Duodenal mucosa (tissue), 2 donors: Measurements from ENCODE around the gene SMIM32.

Experiments used
- H3K27ac ChIP-seq: one replicate; pipeline ENCODE4 v1.7.0; 2013; ENCODE audit warnings: low read depth, low read length
- H3K27me3 ChIP-seq, 2 donors: one replicate each; pipeline ENCODE4 v1.7.0; 2013; ENCODE audit warnings: low read length in 2 of 2, control low read depth in 1 of 2; ENCODE audit not compliant: insufficient read depth in 2 of 2, control insufficient read depth in 1 of 2
- H3K36me3 ChIP-seq, 2 donors: one replicate each; pipeline ENCODE4 v1.7.0; 2013; ENCODE audit warnings: low read length in 2 of 2, control low read depth in 1 of 2; ENCODE audit not compliant: insufficient read depth in 2 of 2, control insufficient read depth in 1 of 2
- H3K4me1 ChIP-seq, 2 donors: one replicate each; pipeline ENCODE4 v1.7.0; 2013; ENCODE audit warnings: low read length in 2 of 2, control low read depth in 1 of 2; ENCODE audit not compliant: insufficient read depth in 2 of 2, control insufficient read depth in 1 of 2
- H3K4me3 ChIP-seq, 2 donors: one replicate each; pipeline ENCODE4 v1.7.0; 2013; ENCODE audit warnings: low read length in 2 of 2, low read depth in 1 of 2
- H3K9ac ChIP-seq, 2 donors: one replicate each; pipeline ENCODE4 v1.7.0; 2013; ENCODE audit warnings: low read length in 2 of 2, low read depth in 1 of 2
- H3K9me3 ChIP-seq, 2 donors: one replicate each; pipeline ENCODE4 v1.7.0; 2013; ENCODE audit warnings: low read length in 2 of 2, control low read depth in 1 of 2; ENCODE audit not compliant: control insufficient read depth in 1 of 2

The SMIM32 gene

DNA sequence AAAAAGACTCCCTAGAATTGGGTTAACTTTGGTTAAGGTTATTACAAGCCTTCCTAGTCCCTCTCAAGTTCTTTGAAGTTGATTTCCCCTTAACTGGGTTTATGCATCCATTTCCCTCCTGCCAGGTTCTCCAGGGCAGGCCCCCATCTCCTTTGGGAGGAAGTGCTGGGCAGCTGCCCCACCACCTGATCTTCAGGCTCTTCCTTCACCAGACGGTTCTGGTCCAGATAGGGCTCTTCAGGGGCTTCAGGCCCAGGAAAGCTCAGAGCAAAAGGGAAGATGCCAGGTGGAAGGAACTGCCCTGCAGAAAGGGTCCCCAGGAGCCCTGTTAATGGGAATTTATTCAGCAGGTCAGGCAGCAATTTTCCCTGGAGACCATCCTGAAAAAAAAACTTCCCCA lies 2.1 kb downstream of the SMIM32 start:
- H3K36me3 ChIP-seq, result peaks cover 0 to 5% of the 10 kb centered on the region in 2 donors
- H3K4me1 ChIP-seq, result peaks cover 63 to 66% of the 10 kb centered on the region in 2 donors
- no peaks in the 10 kb centered on the region for H3K9me3 ChIP-seq
- peak overlapping the region; percentile 51 for H3K27ac ChIP-seq
- no peaks in the 10 kb centered on the region for H3K27me3 ChIP-seq
- peak overlapping the region; percentile 77 to 85 for H3K9ac ChIP-seq
- peak overlapping the region; percentile 76 to 81 for H3K4me3 ChIP-seq

DNA sequence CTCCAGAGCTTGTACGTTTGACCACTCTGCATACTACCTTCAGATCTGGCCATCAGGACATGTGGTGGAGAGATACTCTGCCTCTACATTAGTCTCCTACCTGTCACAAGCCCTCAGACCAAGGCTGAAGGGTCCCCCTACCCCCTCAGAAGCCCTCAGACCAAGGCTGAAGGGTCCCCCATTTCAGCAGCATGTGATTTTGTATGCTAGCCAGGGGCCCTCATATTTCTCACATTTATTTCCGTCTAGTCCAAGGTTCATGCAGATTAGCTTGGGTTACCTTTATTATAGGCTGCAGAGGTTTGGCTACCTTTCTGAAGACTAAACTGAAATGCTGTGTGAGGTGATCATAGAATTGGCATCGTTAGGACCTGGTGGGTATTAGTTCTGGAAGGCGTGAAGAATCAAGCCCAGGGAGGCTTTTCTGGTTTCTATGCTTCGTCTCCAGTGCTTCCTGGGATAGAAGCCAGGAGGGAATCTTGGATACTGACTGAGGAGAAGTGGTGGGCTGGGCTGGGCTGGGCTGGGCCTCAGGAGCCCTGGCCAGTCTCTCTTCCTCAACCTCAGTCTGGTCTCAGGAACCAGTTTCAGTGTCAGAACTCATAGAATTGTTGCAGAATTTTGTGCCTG lies 2.8 kb downstream of the SMIM32 start:
- Histone ChIP-seq H3K27ac (no peak overlapping the region), H3K9ac (peak overlapping the region; percentile 77 to 85), H3K4me1 (peaks cover 64 to 66% of the 10 kb centered on the region in 2 donors), H3K27me3 (no peaks in the 10 kb centered on the region), H3K9me3 (no peaks in the 10 kb centered on the region), H3K4me3 (peak overlapping the region; percentile 76 to 81), H3K36me3 (peaks cover 0 to 5% of the 10 kb centered on the region in 2 donors)

- H3K36me3 ChIP-seq, result peaks cover 0 to 5% of the 10 kb centered on the region in 2 donors
Measured at GRCh38 chr5:136188859-136189258, 4.1 kb downstream of the SMIM32 start.

GRCh38 chr5:136186796-136187195 lies 6.2 kb downstream of the SMIM32 start:
- H3K27ac ChIP-seq, result peak overlapping the region; percentile 61
- H3K4me1 ChIP-seq, result peaks cover 52 to 67% of the 10 kb centered on the region in 2 donors
- peak overlapping the region; percentile 44 to 58 for H3K4me3 ChIP-seq

More at GRCh38 chr5:136188859-136189258, 4.1 kb downstream of the SMIM32 start:
- Histone ChIP-seq H3K27me3 (no peaks in the 10 kb centered on the region), H3K4me3 (no peak overlapping the region), H3K9me3 (no peaks in the 10 kb centered on the region), H3K4me1 (peaks cover 61 to 70% of the 10 kb centered on the region in 2 donors), H3K27ac (no peak overlapping the region), H3K9ac (no peak overlapping the region)

DNA sequence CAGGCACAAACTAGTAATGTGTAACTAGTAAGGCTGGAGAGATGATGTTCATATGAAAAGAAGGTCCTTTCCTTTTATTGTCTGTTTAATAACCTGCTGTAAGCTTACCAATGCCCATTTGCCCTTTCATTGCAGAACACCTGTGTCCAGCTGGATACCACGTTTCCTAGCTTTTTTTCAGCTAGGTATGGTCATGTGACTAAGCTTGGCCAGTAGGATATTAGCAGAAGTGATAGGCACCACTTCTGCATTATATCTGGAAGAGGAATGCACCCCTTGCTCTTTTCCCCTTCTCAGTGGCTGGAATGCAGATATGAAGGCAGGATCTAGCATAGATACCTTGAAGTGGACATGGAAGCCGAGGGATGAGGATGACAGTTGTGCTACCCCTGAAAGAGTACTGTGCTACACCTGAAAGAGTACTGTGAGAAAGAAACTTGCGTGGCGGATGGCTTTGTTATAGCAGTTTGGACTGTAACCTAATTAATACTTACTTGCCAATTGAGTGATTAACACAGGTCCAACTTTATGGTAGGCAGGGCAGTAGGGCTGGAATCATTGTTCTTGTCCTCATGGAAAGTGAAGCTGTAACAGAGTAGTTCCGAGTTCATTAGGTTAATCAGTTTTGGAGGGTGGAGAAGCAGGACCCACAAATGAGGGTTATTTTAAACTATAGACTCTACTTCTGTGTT lies 6.8 kb downstream of the SMIM32 start:
- no peak overlapping the region for H3K9ac ChIP-seq
- no peaks in the 10 kb centered on the region for H3K9me3 ChIP-seq
- peak overlapping the region; percentile 61 for H3K27ac ChIP-seq
- H3K36me3 ChIP-seq, result peaks cover 0 to 5% of the 10 kb centered on the region in 2 donors
- H3K4me1 ChIP-seq, result peaks cover 47 to 64% of the 10 kb centered on the region in 2 donors
- no peaks in the 10 kb centered on the region for H3K27me3 ChIP-seq
- peak overlapping the region; percentile 44 to 58 for H3K4me3 ChIP-seq

More at GRCh38 chr5:136186796-136187195, 6.2 kb downstream of the SMIM32 start:
- Histone ChIP-seq H3K9ac (no peak overlapping the region), H3K9me3 (no peaks in the 10 kb centered on the region), H3K36me3 (peaks cover 0 to 5% of the 10 kb centered on the region in 2 donors), H3K27me3 (no peaks in the 10 kb centered on the region)

DNA sequence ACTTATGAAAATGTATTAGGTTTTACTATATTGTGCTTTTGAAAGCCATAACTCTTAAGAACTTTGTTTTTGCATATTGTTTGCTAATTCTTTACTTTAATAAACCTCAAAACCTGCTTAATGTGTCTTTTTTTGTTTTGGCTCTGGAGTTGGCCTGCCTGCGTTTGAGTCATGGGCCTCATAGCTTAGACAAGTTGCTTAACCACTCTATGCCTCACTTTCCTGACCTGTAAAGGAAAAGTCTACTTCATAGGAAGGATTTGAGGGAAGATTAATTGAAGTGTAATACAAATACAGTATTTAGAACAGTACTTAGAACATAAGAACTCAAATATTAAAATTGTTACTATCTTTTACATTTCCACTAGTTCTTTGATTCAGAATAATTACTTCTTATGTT lies 10.3 kb downstream of the SMIM32 start:
- H3K9ac ChIP-seq, result no peak overlapping the region
- H3K4me1 ChIP-seq, result peaks cover 23 to 29% of the 10 kb centered on the region in 2 donors
- H3K4me3 ChIP-seq, result no peak overlapping the region
- H3K27me3 ChIP-seq, result no peaks in the 10 kb centered on the region
- no peaks in the 10 kb centered on the region for H3K9me3 ChIP-seq
- peaks cover 11 to 12% of the 10 kb centered on the region in 2 donors for H3K36me3 ChIP-seq
- no peak overlapping the region for H3K27ac ChIP-seq

DNA sequence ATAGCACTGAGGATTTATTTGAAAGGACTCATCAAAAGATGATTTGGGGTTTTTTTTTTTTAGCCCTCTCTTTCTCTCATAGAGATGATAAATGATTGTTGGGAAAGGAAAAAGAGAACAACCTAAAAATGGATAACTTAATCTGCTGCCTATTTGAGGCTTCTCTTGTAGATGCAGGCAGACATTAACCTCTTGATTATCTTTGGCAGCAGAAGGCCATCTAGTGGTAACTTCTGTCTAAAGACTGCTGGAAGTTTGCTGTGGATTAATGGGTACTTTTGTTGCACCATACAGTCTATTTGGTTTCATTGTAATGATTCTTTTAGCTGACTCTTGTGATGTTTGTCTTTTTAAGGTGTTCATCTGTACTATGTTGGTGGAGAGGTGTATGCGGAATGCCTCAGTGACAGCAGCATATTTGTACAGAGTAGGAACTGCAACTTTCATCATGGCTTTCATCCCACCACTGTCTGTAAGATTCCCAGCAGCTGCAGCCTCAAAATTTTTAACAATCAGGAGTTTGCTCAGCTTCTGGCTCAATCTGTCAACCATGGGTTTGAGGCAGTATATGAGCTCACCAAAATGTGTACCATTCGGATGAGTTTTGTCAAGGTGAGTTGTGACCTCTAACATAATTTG lies 18.8 kb downstream of the SMIM32 start:
- Histone ChIP-seq H3K9me3 (no peaks in the 10 kb centered on the region), H3K36me3 (peaks cover 21 to 24% of the 10 kb centered on the region in 2 donors), H3K4me3 (no peak overlapping the region), H3K9ac (no peak overlapping the region), H3K27ac (no peak overlapping the region), H3K4me1 (no peaks in the 10 kb centered on the region), H3K27me3 (no peaks in the 10 kb centered on the region)

GRCh38 chr5:136169218-136169617 lies 23.7 kb downstream of the SMIM32 start:
- no peaks in the 10 kb centered on the region for H3K4me1 ChIP-seq
- no peak overlapping the region for H3K9ac ChIP-seq
- peaks cover 13 to 30% of the 10 kb centered on the region in 2 donors for H3K36me3 ChIP-seq
- no peak overlapping the region for H3K27ac ChIP-seq
- H3K9me3 ChIP-seq, result no peaks in the 10 kb centered on the region
- no peaks in the 10 kb centered on the region for H3K27me3 ChIP-seq
- no peak overlapping the region for H3K4me3 ChIP-seq

- no peaks in the 10 kb centered on the region for H3K4me1 ChIP-seq
- peaks cover 2 to 33% of the 10 kb centered on the region in 2 donors for H3K36me3 ChIP-seq
- no peaks in the 10 kb centered on the region for H3K27me3 ChIP-seq
- H3K27ac ChIP-seq, result no peak overlapping the region
- no peak overlapping the region for H3K4me3 ChIP-seq
- no peak overlapping the region for H3K9ac ChIP-seq
- no peaks in the 10 kb centered on the region for H3K9me3 ChIP-seq
Measured at GRCh38 chr5:136166909-136167308, 26.1 kb downstream of the SMIM32 start.

DNA sequence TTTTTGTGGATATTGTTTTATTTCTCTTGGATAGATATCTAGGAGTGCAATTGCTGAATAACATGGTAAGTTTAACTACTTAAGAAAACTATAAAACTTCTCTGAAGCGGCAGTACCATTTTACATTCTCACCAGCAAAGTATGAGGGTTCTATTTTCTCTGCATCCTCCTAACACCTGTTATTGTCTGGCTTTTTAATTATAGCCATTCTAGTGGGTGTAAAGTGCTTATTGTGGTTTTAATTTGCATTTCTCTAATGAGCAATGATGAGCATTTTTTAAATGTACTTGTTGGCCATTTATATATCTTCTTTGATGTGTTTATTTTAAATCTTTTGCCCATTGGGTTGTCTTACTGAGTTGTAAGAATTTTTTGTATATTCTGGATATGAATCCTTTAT lies 28.7 kb downstream of the SMIM32 start:
- no peaks in the 10 kb centered on the region for H3K4me1 ChIP-seq
- H3K9me3 ChIP-seq, result no peaks in the 10 kb centered on the region
- no peak overlapping the region for H3K27ac ChIP-seq
- no peak overlapping the region for H3K9ac ChIP-seq
- H3K4me3 ChIP-seq, result no peak overlapping the region
- H3K36me3 ChIP-seq, result peaks cover 0 to 39% of the 10 kb centered on the region in 2 donors
- no peaks in the 10 kb centered on the region for H3K27me3 ChIP-seq
